ENCODE measurements around the gene C18orf63.

DNA sequence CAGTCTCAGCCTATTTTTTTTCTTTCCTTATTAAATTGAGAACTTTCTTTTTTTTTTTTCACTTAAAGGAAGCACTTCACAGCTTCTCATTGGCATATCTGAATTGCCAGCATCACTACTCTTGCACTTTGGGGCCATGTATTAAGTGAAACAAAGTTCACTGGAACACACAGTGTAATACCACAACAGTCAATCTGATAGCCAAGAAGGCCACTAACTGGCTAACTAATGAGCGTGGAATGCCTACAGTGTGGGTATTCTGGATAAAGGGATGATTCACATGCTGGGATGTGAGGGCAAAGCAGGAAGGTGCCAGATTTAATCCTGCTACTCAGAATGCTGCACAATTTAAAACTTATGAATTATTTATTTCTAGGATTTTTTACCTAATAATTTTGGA, 11.7 kb upstream of the C18orf63 start:
- TF ChIP-seq, protein P1, sequence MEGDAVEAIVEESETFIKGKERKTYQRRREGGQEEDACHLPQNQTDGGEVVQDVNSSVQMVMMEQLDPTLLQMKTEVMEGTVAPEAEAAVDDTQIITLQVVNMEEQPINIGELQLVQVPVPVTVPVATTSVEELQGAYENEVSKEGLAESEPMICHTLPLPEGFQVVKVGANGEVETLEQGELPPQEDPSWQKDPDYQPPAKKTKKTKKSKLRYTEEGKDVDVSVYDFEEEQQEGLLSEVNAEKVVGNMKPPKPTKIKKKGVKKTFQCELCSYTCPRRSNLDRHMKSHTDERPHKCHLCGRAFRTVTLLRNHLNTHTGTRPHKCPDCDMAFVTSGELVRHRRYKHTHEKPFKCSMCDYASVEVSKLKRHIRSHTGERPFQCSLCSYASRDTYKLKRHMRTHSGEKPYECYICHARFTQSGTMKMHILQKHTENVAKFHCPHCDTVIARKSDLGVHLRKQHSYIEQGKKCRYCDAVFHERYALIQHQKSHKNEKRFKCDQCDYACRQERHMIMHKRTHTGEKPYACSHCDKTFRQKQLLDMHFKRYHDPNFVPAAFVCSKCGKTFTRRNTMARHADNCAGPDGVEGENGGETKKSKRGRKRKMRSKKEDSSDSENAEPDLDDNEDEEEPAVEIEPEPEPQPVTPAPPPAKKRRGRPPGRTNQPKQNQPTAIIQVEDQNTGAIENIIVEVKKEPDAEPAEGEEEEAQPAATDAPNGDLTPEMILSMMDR (conservative IDR thresholded peaks at IDR 0.05; ENCODE audit: low read depth, low read length), result no peak
- TF ChIP-seq EZH2 (IDR thresholded peaks at IDR 0.05; ENCODE audit: borderline replicate concordance, low read depth, low read length, poor library complexity, severe bottlenecking), result no peak
